ENCODE results near the gene LIX1. TPM values are rescaled to one million over a fixed set of nuclear protein-coding genes. Genes with fewer than 3 reads are reported as not detected.
"Not testable (repeated sequence)": the region's sequence is repeated elsewhere in the genome, so short reads cannot be mapped to it uniquely, and the experiment has no call there.

LIX1 gene
- total RNA-seq, 1 donor from 2014 or later = 10.7 TPM

DNA sequence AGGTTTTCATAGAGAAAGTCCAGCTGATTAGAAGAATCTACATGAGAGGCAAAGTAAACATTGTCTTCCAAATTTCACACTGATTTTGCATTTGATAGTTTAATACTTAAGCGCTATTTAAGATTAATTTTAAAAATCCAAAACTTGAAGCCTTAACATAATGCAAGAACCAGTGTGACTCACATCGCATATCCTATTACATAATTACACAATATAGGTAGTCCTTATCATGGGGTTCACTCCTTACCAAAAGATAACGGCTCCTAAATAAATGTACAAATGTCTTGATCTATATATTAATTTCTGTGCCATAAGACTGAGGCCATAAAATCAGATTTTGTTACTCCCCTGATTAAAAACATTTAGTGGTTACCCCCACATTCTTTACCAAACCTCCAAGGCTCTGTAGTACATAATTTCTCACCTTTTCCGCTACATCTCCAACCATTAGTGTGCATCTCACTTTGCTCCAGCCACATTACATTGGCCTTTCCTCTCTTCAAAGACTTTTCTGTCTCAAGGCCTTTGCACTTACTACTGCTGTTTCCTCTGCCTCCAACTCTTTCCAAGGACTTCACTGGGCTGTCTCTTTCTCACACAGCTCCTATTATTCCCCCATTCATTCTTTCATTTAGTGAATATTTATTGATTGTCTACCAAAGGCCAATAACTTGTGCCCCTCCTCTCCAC is 39.6 kb upstream of the LIX1 start:
- peaks cover 2% of the 10 kb centered on the region for H3K27me3 Mint-ChIP-seq (ENCODE audit: low read depth)
- H3K9me3 Mint-ChIP-seq = peaks cover 5% of the 10 kb centered on the region
- peak overlapping the region; percentile 100 for H3K27ac Mint-ChIP-seq
- peak overlapping the region; percentile 94 for H3K4me3 Mint-ChIP-seq
- DNase-seq (ENCODE audit: low spot score in 2 of 2, unreplicated experiment in 2 of 2) = no peak
- H3K4me1 Mint-ChIP-seq = peaks cover 27% of the 10 kb centered on the region
- H3K36me3 Mint-ChIP-seq = peaks cover 20% of the 10 kb centered on the region
- TF ChIP-seq, protein P1, sequence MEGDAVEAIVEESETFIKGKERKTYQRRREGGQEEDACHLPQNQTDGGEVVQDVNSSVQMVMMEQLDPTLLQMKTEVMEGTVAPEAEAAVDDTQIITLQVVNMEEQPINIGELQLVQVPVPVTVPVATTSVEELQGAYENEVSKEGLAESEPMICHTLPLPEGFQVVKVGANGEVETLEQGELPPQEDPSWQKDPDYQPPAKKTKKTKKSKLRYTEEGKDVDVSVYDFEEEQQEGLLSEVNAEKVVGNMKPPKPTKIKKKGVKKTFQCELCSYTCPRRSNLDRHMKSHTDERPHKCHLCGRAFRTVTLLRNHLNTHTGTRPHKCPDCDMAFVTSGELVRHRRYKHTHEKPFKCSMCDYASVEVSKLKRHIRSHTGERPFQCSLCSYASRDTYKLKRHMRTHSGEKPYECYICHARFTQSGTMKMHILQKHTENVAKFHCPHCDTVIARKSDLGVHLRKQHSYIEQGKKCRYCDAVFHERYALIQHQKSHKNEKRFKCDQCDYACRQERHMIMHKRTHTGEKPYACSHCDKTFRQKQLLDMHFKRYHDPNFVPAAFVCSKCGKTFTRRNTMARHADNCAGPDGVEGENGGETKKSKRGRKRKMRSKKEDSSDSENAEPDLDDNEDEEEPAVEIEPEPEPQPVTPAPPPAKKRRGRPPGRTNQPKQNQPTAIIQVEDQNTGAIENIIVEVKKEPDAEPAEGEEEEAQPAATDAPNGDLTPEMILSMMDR (IDR thresholded peaks at IDR 0.05; ENCODE audit: unreplicated experiment) = no peak

DNA sequence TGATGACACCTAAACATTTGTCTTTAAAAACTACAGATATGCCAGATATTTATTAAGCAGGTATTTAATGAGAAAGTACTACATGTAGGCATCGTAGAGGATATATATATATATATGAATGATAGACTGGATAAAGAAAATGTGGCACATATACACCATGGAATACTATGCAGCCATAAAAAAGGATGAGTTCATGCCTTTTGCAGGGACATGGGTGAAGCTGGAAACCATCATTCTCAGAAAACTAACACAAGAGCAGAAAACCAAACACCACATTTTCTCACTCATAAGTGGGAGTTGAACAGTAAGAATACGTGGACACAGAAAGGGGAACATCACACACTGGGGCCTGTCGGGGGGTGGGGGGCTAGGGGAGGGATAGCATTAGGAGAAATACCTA is 37.0 kb upstream of the LIX1 start:
- H3K27me3 Mint-ChIP-seq (ENCODE audit: low read depth); DNase-seq (ENCODE audit: low spot score in 2 of 2, unreplicated experiment in 2 of 2); H3K27ac Mint-ChIP-seq; H3K9me3 Mint-ChIP-seq; H3K4me3 Mint-ChIP-seq: not testable (repeated sequence)
- Mint-ChIP-seq H3K4me1 (peaks cover 25% of the 10 kb centered on the region), H3K36me3 (peaks cover 27% of the 10 kb centered on the region)

DNA sequence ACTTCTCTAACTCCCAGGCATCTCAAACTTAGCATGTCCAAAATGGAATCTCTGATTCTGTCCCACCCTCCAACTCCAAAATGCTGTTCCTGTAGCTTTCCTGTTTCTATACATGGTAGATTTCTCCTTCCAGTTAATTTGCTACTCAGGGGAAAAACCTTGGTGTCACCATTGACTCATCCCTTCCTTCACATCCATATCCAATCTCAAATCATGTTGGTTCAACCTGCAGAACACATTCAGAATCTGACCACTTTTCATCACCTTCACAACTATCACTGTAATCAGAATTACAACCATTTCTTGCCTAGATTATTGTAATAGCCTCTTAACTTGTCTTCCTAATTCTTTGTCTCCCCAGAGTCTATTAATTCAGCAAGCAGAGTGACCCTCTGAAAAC is 29.8 kb upstream of the LIX1 start:
- Mint-ChIP-seq H3K9me3 (no peaks in the 10 kb centered on the region), H3K4me1 (no peaks in the 10 kb centered on the region), H3K36me3 (peaks cover 30% of the 10 kb centered on the region), H3K27ac (no peak overlapping the region), H3K27me3 (ENCODE audit: low read depth) (no peaks in the 10 kb centered on the region), H3K4me3 (no peak overlapping the region)
- TF ChIP-seq, protein P1 (IDR thresholded peaks at IDR 0.05; ENCODE audit: unreplicated experiment) = no peak
- no peak for DNase-seq (ENCODE audit: low spot score in 2 of 2, unreplicated experiment in 2 of 2)

DNA sequence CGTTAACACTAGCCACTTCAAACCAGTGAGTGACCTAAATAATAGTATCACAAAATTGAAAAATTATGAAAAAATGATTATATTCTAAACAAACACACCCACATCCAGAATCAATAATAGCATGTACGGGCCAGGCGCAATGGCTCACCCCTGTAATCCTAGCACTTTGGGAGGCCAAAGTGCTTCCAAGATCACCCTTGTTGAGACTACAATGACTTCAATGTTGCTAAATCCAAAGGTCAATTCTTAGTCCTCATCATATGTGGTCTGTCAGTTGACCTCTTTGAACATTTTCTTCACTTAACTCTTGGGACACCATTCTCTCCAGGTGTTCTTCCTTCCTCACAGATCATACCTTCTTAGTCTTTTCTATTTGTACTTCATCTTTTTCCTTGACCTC is 29.3 kb upstream of the LIX1 start:
- Mint-ChIP-seq H3K27ac (no peak overlapping the region), H3K4me1 (no peaks in the 10 kb centered on the region), H3K36me3 (peaks cover 27% of the 10 kb centered on the region), H3K9me3 (no peaks in the 10 kb centered on the region), H3K27me3 (ENCODE audit: low read depth) (no peaks in the 10 kb centered on the region), H3K4me3 (no peak overlapping the region)
- no peak for DNase-seq (ENCODE audit: low spot score in 2 of 2, unreplicated experiment in 2 of 2)
- TF ChIP-seq, protein P1 (IDR thresholded peaks at IDR 0.05; ENCODE audit: unreplicated experiment) = no peak

- no peak for DNase-seq (ENCODE audit: low spot score in 2 of 2, unreplicated experiment in 2 of 2)
- no peak overlapping the region for H3K4me3 Mint-ChIP-seq
- TF ChIP-seq, protein P1 (IDR thresholded peaks at IDR 0.05; ENCODE audit: unreplicated experiment) = no peak
- H3K4me1 Mint-ChIP-seq = no peaks in the 10 kb centered on the region
- H3K27me3 Mint-ChIP-seq (ENCODE audit: low read depth) = no peaks in the 10 kb centered on the region
- no peaks in the 10 kb centered on the region for H3K9me3 Mint-ChIP-seq
- no peak overlapping the region for H3K27ac Mint-ChIP-seq
- peaks cover 26% of the 10 kb centered on the region for H3K36me3 Mint-ChIP-seq
Measured at GRCh38 chr5:97167435-97167834, 25.0 kb upstream of the LIX1 start.

GRCh38 chr5:97165726-97166125 is 23.3 kb upstream of the LIX1 start:
- no peaks in the 10 kb centered on the region for H3K9me3 Mint-ChIP-seq
- no peaks in the 10 kb centered on the region for H3K4me1 Mint-ChIP-seq
- TF ChIP-seq, protein P1 (IDR thresholded peaks at IDR 0.05; ENCODE audit: unreplicated experiment) = no peak
- DNase-seq (ENCODE audit: low spot score in 2 of 2, unreplicated experiment in 2 of 2) = no peak
- peaks cover 14% of the 10 kb centered on the region for H3K36me3 Mint-ChIP-seq
- H3K27ac Mint-ChIP-seq = no peak overlapping the region
- H3K27me3 Mint-ChIP-seq (ENCODE audit: low read depth) = no peaks in the 10 kb centered on the region
- no peak overlapping the region for H3K4me3 Mint-ChIP-seq
